ENCODE data around the gene BTD.

DNA sequence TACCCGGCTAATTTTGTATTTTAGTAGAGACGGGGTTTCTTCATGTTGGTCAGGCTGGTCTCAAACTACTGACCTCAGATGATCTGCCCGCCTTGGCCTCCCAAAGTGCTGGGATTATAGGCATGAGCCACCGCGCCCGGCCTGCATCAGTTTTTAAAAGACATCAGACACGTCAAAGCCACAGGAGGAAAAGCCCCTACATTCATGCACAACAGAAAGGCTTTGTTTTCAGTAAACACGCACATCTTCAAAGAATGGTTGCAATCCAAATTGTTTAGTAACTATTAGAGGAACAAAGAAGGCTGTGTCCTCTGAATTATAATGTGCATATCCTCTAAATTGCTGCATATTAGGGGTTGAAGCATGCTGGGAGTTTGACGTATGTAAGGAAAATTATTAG lies 53.3 kb downstream of the BTD start:
- TF ChIP-seq FOXM1 (IDR thresholded peaks at IDR 0.05; ENCODE audit: borderline replicate concordance, low read depth) (no peak), RAD21 (IDR thresholded peaks at IDR 0.05; ENCODE audit: low read depth) (no peak), EP300 (IDR thresholded peaks at IDR 0.05; ENCODE audit: borderline replicate concordance) (no peak), NFIC (IDR thresholded peaks at IDR 0.05) (no peak), TCF12 (IDR thresholded peaks at IDR 0.05; ENCODE audit: low read depth) (no peak), CREB1 (IDR thresholded peaks at IDR 0.05; ENCODE audit: low read depth) (no peak), ZBTB7A (IDR thresholded peaks at IDR 0.05; ENCODE audit: low read depth) (no peak), CEBPB (IDR thresholded peaks at IDR 0.05) (no peak), TAF1 (IDR thresholded peaks at IDR 0.05; ENCODE audit: low read depth) (no peak), EGR1 (IDR thresholded peaks at IDR 0.05) (no peak), TEAD4 (IDR thresholded peaks at IDR 0.05) (no peak)
- TF ChIP-seq, protein P1, sequence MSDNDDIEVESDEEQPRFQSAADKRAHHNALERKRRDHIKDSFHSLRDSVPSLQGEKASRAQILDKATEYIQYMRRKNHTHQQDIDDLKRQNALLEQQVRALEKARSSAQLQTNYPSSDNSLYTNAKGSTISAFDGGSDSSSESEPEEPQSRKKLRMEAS (IDR thresholded peaks at IDR 0.05) = no peak
- TF ChIP-seq, protein P2, sequence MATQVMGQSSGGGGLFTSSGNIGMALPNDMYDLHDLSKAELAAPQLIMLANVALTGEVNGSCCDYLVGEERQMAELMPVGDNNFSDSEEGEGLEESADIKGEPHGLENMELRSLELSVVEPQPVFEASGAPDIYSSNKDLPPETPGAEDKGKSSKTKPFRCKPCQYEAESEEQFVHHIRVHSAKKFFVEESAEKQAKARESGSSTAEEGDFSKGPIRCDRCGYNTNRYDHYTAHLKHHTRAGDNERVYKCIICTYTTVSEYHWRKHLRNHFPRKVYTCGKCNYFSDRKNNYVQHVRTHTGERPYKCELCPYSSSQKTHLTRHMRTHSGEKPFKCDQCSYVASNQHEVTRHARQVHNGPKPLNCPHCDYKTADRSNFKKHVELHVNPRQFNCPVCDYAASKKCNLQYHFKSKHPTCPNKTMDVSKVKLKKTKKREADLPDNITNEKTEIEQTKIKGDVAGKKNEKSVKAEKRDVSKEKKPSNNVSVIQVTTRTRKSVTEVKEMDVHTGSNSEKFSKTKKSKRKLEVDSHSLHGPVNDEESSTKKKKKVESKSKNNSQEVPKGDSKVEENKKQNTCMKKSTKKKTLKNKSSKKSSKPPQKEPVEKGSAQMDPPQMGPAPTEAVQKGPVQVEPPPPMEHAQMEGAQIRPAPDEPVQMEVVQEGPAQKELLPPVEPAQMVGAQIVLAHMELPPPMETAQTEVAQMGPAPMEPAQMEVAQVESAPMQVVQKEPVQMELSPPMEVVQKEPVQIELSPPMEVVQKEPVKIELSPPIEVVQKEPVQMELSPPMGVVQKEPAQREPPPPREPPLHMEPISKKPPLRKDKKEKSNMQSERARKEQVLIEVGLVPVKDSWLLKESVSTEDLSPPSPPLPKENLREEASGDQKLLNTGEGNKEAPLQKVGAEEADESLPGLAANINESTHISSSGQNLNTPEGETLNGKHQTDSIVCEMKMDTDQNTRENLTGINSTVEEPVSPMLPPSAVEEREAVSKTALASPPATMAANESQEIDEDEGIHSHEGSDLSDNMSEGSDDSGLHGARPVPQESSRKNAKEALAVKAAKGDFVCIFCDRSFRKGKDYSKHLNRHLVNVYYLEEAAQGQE (IDR thresholded peaks at IDR 0.05; ENCODE audit: low read depth) = no peak
- TF ChIP-seq, protein P3, sequence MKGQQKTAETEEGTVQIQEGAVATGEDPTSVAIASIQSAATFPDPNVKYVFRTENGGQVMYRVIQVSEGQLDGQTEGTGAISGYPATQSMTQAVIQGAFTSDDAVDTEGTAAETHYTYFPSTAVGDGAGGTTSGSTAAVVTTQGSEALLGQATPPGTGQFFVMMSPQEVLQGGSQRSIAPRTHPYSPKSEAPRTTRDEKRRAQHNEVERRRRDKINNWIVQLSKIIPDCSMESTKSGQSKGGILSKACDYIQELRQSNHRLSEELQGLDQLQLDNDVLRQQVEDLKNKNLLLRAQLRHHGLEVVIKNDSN (IDR thresholded peaks at IDR 0.05) = no peak

Measured in Ishikawa (cell line).